ENCODE measurements around the gene RFNG.

- no peak for TF ChIP-seq POLR2A (IDR thresholded peaks at IDR 0.05)
- TF ChIP-seq, protein P1, sequence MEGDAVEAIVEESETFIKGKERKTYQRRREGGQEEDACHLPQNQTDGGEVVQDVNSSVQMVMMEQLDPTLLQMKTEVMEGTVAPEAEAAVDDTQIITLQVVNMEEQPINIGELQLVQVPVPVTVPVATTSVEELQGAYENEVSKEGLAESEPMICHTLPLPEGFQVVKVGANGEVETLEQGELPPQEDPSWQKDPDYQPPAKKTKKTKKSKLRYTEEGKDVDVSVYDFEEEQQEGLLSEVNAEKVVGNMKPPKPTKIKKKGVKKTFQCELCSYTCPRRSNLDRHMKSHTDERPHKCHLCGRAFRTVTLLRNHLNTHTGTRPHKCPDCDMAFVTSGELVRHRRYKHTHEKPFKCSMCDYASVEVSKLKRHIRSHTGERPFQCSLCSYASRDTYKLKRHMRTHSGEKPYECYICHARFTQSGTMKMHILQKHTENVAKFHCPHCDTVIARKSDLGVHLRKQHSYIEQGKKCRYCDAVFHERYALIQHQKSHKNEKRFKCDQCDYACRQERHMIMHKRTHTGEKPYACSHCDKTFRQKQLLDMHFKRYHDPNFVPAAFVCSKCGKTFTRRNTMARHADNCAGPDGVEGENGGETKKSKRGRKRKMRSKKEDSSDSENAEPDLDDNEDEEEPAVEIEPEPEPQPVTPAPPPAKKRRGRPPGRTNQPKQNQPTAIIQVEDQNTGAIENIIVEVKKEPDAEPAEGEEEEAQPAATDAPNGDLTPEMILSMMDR (IDR thresholded peaks at IDR 0.05), result no peak
Measured at GRCh38 chr17:82085931-82086764, 34.5 kb upstream of the RFNG start.

Measured in testis (tissue), 2 donors.